Gastroesophageal sphincter (tissue), 3 donors: ENCODE measurements around the gene PGBD2.
"Not testable (repeated sequence)": the region's sequence is repeated elsewhere in the genome, so short reads cannot be mapped to it uniquely, and the experiment has no call there.

Experiments used
- POLR2A ChIP-seq, 2 donors: fragments of 450-650 bp; IDR thresholded peaks; one replicate each; pipeline ENCODE4 v1.6.1; 2017; ENCODE audit warnings: antibody characterized with exemption in 2 of 2, mild to moderate bottlenecking in 2 of 2, moderate library complexity in 1 of 2
- TF ChIP-seq, protein P1 (sequence below), 4 experiments: fragments of 200-600 bp in 2 of 4; fragments of 450-650 bp in 2 of 4; sonication (generic) in 1 of 4; IDR thresholded peaks; one replicate each; pipeline ENCODE4 v1.5.1; 2017 to 2019; ENCODE audit warnings: antibody characterized with exemption in 4 of 4, mild to moderate bottlenecking in 2 of 4, moderate library complexity in 2 of 4

DNA sequence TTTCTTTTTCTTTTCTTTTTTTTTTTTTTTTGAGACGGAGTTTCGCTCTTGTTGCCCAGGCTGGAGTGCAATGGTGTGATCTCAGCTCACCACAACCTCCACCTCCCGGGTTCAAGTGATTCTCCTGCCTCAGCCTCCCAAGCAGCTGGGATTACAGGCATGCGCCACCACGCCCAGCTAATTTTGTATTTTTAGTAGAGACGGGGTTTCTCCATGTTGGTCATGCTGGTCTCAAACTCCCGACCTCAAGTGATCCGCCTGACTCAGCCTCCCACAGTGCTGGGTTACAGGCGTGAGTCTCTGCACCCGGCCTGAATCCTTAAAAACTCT, 16.2 kb upstream of the PGBD2 start:
- TF ChIP-seq, protein P1, sequence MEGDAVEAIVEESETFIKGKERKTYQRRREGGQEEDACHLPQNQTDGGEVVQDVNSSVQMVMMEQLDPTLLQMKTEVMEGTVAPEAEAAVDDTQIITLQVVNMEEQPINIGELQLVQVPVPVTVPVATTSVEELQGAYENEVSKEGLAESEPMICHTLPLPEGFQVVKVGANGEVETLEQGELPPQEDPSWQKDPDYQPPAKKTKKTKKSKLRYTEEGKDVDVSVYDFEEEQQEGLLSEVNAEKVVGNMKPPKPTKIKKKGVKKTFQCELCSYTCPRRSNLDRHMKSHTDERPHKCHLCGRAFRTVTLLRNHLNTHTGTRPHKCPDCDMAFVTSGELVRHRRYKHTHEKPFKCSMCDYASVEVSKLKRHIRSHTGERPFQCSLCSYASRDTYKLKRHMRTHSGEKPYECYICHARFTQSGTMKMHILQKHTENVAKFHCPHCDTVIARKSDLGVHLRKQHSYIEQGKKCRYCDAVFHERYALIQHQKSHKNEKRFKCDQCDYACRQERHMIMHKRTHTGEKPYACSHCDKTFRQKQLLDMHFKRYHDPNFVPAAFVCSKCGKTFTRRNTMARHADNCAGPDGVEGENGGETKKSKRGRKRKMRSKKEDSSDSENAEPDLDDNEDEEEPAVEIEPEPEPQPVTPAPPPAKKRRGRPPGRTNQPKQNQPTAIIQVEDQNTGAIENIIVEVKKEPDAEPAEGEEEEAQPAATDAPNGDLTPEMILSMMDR (IDR thresholded peaks at IDR 0.05) = not testable (repeated sequence)
- TF ChIP-seq POLR2A (IDR thresholded peaks at IDR 0.05) = not testable (repeated sequence)
